T-helper 2 cell treated with Interferon-gamma antibody and Interleukin-4, amounts not matched to agents 5 μg/mL and 100 μg/mL, for 36 hours (primary cell): ENCODE results near the gene HEMGN.

Experiments used
- DNase-seq: peaks from one replicate; pipeline ENCODE4 v3.0.0; 2021; ENCODE audit warnings: low spot score
- H3K27ac Mint-ChIP-seq: one replicate; pipeline ENCODE4 v1.8.0; 2021; ENCODE audit warnings: mild to moderate bottlenecking, mixed read lengths
- H3K27me3 Mint-ChIP-seq: one replicate; pipeline ENCODE4 v1.8.0; 2021; ENCODE audit warnings: low read depth, mixed read lengths
- H3K36me3 Mint-ChIP-seq: one replicate; pipeline ENCODE4 v1.8.0; 2021; ENCODE audit warnings: low read depth, mixed read lengths
- H3K4me1 Mint-ChIP-seq: one replicate; pipeline ENCODE4 v1.8.0; 2021; ENCODE audit warnings: low read depth, mixed read lengths
- H3K4me3 Mint-ChIP-seq: one replicate; pipeline ENCODE4 v1.8.0; 2022; ENCODE audit warnings: mild to moderate bottlenecking, moderate library complexity, mixed read lengths
- H3K9me3 Mint-ChIP-seq: one replicate; pipeline ENCODE4 v1.8.0; 2021; ENCODE audit warnings: mixed read lengths

The HEMGN gene

GRCh38 chr9:97933297-97933998 is 4.5 kb downstream of the HEMGN start:
- Mint-ChIP-seq H3K36me3 (peaks cover 5% of the 10 kb centered on the region), H3K27me3 (peaks cover 2% of the 10 kb centered on the region), H3K27ac (no peak overlapping the region), H3K4me1 (peaks cover 45% of the 10 kb centered on the region), H3K9me3 (no peaks in the 10 kb centered on the region), H3K4me3 (no peak overlapping the region)
- DNase-seq, result no peak

GRCh38 chr9:97930972-97931371 is 7.0 kb downstream of the HEMGN start:
- no peak for DNase-seq
- H3K4me1 Mint-ChIP-seq, result peaks cover 32% of the 10 kb centered on the region
- H3K27me3 Mint-ChIP-seq, result peaks cover 5% of the 10 kb centered on the region
- no peaks in the 10 kb centered on the region for H3K9me3 Mint-ChIP-seq
- H3K36me3 Mint-ChIP-seq, result peaks cover 5% of the 10 kb centered on the region
- peak overlapping the region; percentile 76 for H3K27ac Mint-ChIP-seq
- peak overlapping the region; percentile 75 for H3K4me3 Mint-ChIP-seq

- Mint-ChIP-seq H3K36me3 (peaks cover 5% of the 10 kb centered on the region), H3K9me3 (no peaks in the 10 kb centered on the region), H3K27me3 (peaks cover 3% of the 10 kb centered on the region), H3K4me3 (peak overlapping the region; percentile 45), H3K27ac (no peak overlapping the region), H3K4me1 (peaks cover 31% of the 10 kb centered on the region)
- no peak for DNase-seq
Measured at GRCh38 chr9:97928986-97929604, 8.9 kb downstream of the HEMGN start.

GRCh38 chr9:97925497-97926334 is 12.3 kb downstream of the HEMGN start:
- no peak overlapping the region for H3K27ac Mint-ChIP-seq
- no peak overlapping the region for H3K4me3 Mint-ChIP-seq
- H3K27me3 Mint-ChIP-seq, result peaks cover 7% of the 10 kb centered on the region
- H3K4me1 Mint-ChIP-seq, result peaks cover 30% of the 10 kb centered on the region
- DNase-seq, result no peak
- H3K36me3 Mint-ChIP-seq, result peaks cover 12% of the 10 kb centered on the region
- H3K9me3 Mint-ChIP-seq, result no peaks in the 10 kb centered on the region

GRCh38 chr9:97924386-97924785 is 13.6 kb downstream of the HEMGN start:
- Mint-ChIP-seq H3K9me3 (no peaks in the 10 kb centered on the region), H3K36me3 (peaks cover 9% of the 10 kb centered on the region), H3K27ac (no peak overlapping the region), H3K4me3 (no peak overlapping the region), H3K27me3 (peaks cover 7% of the 10 kb centered on the region), H3K4me1 (peaks cover 29% of the 10 kb centered on the region)
- no peak for DNase-seq

- peak; percentile 74 for DNase-seq
- Mint-ChIP-seq H3K27ac (peak overlapping the region; percentile 100), H3K4me1 (peaks cover 31% of the 10 kb centered on the region), H3K4me3 (peak overlapping the region; percentile 96), H3K36me3 (peaks cover 11% of the 10 kb centered on the region), H3K27me3 (peaks cover 7% of the 10 kb centered on the region), H3K9me3 (no peaks in the 10 kb centered on the region)
Measured at GRCh38 chr9:97923529-97924108, 14.4 kb downstream of the HEMGN start.

GRCh38 chr9:97921959-97922724 is 15.8 kb downstream of the HEMGN start, which contains the start of gene TRMO:
TSS of gene TRMO (minus strand) at chr9:97922500. CDS start at chr9:97922493, 7 bp downstream.
- Mint-ChIP-seq H3K36me3 (peaks cover 13% of the 10 kb centered on the region), H3K9me3 (no peaks in the 10 kb centered on the region), H3K27ac (peak within 1 kb of the TSS; percentile 100), H3K27me3 (peaks cover 7% of the 10 kb centered on the region), H3K4me3 (peak within 1 kb of the TSS; percentile 96), H3K4me1 (peaks cover 31% of the 10 kb centered on the region)
- DNase-seq, result peak; percentile 96

GRCh38 chr9:97919217-97919813 is 18.7 kb downstream of the HEMGN start:
- peaks cover 44% of the 10 kb centered on the region for H3K4me1 Mint-ChIP-seq
- peaks cover 35% of the 10 kb centered on the region for H3K36me3 Mint-ChIP-seq
- H3K27ac Mint-ChIP-seq, result peak overlapping the region; percentile 91
- H3K4me3 Mint-ChIP-seq, result peak overlapping the region; percentile 96
- peaks cover 4% of the 10 kb centered on the region for H3K27me3 Mint-ChIP-seq
- no peak for DNase-seq
- H3K9me3 Mint-ChIP-seq, result no peaks in the 10 kb centered on the region

- peak overlapping the region; percentile 96 for H3K4me3 Mint-ChIP-seq
Measured at GRCh38 chr9:97918611-97919010, 19.4 kb downstream of the HEMGN start.

GRCh38 chr9:97911970-97912369 is 26.0 kb downstream of the HEMGN start:
- no peaks in the 10 kb centered on the region for H3K9me3 Mint-ChIP-seq
- no peak overlapping the region for H3K4me3 Mint-ChIP-seq
- H3K27me3 Mint-ChIP-seq, result no peaks in the 10 kb centered on the region
- H3K27ac Mint-ChIP-seq, result no peak overlapping the region
- DNase-seq, result no peak
- H3K4me1 Mint-ChIP-seq, result peaks cover 50% of the 10 kb centered on the region
- peaks cover 69% of the 10 kb centered on the region for H3K36me3 Mint-ChIP-seq

More at GRCh38 chr9:97918611-97919010, 19.4 kb downstream of the HEMGN start:
- H3K36me3 Mint-ChIP-seq, result peaks cover 39% of the 10 kb centered on the region
- DNase-seq, result no peak
- H3K9me3 Mint-ChIP-seq, result no peaks in the 10 kb centered on the region
- H3K4me1 Mint-ChIP-seq, result peaks cover 48% of the 10 kb centered on the region
- H3K27ac Mint-ChIP-seq, result peak overlapping the region; percentile 91
- peaks cover 4% of the 10 kb centered on the region for H3K27me3 Mint-ChIP-seq

- peaks cover 49% of the 10 kb centered on the region for H3K4me1 Mint-ChIP-seq
- H3K9me3 Mint-ChIP-seq, result no peaks in the 10 kb centered on the region
- no peak overlapping the region for H3K27ac Mint-ChIP-seq
- H3K27me3 Mint-ChIP-seq, result no peaks in the 10 kb centered on the region
- peaks cover 69% of the 10 kb centered on the region for H3K36me3 Mint-ChIP-seq
- H3K4me3 Mint-ChIP-seq, result no peak overlapping the region
- DNase-seq, result no peak
Measured at GRCh38 chr9:97911528-97911927, 26.4 kb downstream of the HEMGN start.

- Mint-ChIP-seq H3K9me3 (no peaks in the 10 kb centered on the region), H3K27me3 (no peaks in the 10 kb centered on the region), H3K27ac (peak overlapping the region; percentile 70), H3K36me3 (peaks cover 63% of the 10 kb centered on the region), H3K4me3 (no peak overlapping the region), H3K4me1 (peaks cover 54% of the 10 kb centered on the region)
- DNase-seq, result no peak
Measured at GRCh38 chr9:97910357-97910756, 27.6 kb downstream of the HEMGN start.

- Mint-ChIP-seq H3K27me3 (no peaks in the 10 kb centered on the region), H3K9me3 (no peaks in the 10 kb centered on the region), H3K27ac (peak overlapping the region; percentile 70), H3K4me3 (peak overlapping the region; percentile 54), H3K36me3 (peaks cover 60% of the 10 kb centered on the region), H3K4me1 (peaks cover 57% of the 10 kb centered on the region)
- no peak for DNase-seq
Measured at GRCh38 chr9:97908705-97909104, 29.3 kb downstream of the HEMGN start.
